Activated CD8-positive, alpha-beta memory T cell treated with anti-CD3 and anti-CD28 coated beads, Interleukin-2, amount 50 U/mL, for 24 hours (primary cell): ENCODE measurements around the gene ZDBF2.
"Not testable (repeated sequence)": the region's sequence is repeated elsewhere in the genome, so short reads cannot be mapped to it uniquely, and the experiment has no call there.

Source experiments
- DNase-seq: peaks from one replicate; pipeline ENCODE4 v3.0.0-alpha.2; 2020; ENCODE audit errors: extremely low read depth

ZDBF2 gene

DNA sequence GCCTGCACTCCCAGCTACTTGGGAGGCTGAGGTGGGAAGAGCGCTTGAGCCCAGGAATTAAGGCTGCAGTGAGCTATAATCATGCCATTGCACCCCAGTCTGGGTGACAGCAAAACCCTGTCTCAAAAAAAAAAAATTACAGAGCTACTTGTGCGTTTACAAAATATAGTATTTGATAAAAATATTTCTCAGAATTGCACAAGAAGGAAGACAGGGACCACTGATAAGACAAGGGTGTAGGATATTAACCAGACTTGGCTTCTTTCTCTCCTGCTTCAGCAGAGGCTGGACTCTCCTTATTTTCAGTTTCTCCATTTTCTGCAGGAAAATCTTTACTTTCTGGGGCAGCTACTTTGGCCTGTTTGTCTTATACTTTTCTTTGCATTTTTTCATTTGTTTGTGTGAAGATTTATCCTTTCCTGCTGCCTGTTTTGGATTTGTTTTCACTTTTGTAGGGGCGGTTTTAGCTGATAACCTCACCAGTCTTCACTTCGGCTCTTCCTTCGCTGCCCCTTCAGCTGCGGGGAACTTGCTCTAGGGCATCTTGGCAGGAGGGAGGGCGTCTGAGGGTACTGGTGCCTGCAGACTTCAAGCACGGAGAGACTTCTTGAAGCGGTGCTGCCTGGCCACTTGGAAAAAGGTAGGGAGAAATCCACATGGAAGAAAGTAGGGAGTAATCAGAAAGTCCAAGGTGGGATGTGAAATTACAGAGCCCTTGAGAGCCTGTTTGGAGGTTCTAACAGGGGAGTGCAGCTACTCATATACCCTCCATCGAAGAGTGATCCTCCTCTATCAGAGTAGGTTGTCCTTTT lies 14.9 kb upstream of the ZDBF2 start:
- DNase-seq, result no peak

DNA sequence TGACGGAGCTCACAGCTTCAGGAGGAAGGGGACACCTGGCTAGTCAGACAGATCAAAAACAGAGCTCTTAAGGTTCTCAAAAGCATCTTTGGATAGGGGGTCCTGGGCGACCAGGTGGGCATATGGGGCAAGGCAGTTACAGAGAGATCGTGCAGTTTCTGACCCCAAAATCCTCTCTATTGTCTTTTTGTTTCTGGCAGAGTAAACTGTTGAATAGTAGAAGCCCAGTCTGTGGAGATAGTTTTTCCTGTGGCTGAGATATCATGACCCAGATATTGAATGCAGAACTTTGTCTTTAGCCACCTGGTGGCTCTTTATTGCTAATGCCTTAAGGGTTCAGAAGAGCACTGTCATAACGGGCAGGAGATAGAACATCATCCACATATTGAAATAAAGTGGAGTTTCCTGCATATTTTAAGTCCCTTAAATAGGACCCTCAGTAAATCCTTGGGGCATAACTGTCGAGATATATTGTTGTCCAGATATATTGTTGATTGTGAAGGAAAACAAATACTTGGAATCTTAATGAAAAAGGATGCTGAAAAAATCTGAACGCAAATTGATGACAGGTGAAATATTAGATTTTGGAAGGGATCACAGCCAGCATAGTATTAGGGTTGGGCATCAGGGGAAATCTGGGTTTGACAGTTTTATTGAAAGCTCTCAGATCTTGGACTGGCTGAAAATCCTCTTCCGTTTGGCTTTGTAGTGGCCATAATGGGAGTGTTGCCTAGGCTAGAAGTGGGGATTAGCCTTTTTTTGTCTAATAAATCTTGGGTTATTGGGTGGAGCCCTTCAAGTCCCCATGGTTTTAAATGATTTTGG lies 14.1 kb upstream of the ZDBF2 start:
- DNase-seq, result no peak

DNA sequence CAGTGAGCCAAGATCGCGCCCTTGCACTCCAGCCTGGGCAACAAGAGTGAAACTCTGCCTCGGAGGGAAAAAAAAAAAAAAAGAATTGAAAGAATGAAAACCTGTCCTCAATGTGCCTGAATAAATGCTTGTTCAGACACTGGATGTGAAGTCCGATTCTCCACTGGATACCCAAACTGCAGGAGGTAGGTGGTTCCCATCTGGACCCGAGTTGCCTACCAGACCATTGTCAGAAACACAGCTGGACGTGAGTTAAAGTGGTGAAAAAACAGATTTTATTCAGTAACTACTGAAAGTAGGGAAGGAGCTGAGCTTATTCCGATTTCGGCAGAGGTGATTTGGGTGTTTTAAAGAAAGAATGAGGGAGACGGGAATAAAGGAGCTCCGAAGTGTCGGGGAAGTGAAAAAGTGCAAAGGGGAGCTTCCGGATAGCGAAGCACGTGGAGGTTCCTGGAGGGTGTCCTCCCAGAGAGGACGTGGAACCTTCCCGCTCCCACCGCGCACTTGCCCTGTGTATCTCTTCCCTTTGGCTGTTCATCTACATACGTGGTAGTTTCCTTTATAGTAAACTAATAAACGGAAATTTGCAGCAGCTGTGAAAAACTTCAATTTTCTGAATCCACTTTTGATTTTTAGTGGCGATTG lies 10.4 kb upstream of the ZDBF2 start:
- no peak for DNase-seq

DNA sequence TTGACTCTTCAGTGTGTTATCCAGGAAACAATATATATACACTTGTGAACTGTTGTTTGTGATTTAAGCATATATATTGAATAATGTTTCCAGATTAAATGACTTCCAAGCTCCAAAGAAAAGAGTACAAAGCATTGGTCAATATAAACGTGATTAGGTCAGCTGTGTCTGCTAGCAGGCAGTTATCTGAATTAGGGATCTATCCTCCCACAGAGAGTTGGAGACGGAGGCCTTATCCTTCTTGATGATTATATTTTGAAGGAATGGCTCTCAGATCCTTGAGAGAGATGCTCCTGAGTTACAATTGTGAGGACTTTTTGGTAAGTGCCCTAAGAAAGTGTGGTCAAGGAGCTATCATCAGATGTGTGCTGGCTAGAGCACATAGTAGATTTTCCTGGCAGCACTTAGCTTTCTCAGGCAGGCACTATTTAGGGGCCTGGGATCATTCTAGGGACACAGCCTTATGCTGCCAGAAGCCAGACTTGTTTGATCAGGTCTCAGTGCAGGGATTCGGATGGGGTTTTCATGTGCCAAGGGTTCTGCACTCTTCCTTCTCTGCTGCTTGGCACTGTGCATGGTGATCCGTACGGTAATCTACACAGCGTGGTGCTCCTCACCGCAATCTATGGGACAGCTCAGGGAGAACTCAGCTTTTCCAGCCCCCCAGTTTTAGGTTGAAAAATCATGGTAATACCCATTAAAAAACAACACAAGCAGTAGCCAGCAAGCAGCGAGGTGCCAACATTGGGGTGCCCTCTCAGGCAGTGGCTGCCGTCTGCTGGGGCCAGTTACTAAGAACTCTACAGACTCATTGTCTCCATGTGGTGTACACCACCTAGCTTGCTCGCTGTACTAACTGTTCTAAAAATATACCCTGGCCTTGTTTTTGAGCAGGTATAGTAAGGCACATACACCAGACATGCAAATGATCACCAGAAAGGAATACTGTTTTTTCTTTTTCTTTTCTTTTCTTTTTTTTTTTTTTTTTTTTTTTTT lies 8.0 kb upstream of the ZDBF2 start:
- DNase-seq, result no peak

DNA sequence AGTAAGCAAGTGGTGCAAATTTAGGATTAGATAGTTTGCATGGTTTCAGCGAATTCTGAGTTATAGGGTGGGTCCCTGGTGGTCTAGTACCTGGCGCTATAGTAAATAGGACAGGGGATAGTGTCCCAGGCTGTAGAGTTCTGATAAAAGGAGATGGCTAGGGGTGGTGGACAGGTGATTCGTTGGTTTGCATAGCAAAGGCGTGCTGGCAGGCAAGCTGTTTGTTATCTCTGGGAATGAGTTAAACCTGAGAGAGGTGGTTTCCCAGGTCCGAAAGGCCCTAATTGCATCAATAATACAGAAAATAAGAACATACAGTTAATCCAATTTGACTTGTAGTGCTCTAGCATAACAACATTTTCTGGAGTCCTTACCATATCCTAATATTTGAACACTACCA lies 6.9 kb upstream of the ZDBF2 start:
- DNase-seq, result no peak

DNA sequence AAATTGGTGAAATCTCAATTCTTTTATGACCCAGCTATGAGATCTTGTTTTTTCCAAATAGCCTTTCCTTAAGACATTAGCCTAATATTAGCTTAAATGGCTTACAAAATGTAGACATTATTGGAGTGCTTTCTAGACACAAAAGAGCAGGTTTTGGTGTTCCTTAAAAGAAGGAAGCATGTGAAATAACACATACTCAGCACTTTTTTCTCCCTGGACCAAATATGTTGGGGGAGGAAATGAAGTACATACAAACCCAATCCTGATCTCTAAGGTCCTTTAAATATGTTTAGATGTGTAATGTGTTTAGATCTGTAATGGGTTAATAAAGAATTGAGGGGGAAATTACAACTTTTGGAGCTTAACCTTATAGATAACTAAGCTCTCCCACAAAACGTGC lies 3.4 kb upstream of the ZDBF2 start:
- DNase-seq, result no peak

DNA sequence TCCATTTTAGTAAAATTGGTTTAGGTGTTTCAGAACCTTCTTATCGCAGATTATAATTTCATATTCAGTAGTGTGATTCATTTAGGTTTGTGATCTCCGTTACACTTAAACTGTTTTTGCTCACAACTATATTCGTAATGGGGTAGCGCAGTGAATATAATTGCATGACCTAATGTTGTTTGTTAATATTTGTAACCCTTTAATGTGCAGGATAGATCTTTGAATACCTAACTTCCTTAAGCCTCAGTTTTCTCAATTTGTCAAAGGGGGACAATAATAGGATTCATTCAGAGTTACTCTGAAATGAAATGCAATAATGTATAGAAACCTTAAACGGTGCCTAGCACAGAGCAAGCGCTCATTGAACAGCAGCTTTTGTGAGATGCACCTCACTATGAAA lies 558 bp upstream of the ZDBF2 start:
- DNase-seq, result no peak

DNA sequence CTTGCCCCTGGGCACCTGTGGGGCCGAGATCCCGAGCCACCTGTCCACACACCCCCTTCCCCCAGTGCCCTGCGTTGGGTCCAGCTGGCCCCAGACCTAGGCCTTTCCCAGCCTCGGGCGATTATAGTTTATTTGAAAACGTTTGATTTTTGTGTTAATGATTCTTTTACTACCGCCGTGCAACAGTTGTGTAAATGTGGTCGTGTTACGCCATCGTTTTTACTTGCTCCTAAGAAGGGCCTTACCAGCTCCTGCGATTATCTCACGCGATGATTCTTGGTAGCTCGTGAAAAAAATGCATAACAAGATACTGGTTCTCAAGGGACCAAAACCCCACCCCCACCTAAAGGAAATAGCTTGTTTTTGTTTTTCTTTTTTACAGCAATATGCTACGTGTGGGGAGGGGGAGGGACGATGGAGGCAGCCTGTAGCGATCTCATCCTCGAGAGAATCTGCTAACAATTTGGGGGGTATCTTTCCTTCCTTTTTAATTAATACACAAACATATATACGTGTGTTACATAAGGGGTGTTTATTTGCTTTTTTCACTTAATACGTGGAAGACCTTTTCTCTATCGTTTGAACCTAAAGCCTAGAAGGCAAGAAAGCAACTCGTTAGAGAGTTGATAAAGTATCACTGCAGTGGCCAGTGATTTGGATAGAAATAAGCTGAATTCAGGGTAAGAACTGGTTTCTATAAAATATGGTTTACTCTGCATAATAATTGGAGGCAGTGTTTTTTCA lies 1.0 kb downstream of the ZDBF2 start:
- no peak for DNase-seq

DNA sequence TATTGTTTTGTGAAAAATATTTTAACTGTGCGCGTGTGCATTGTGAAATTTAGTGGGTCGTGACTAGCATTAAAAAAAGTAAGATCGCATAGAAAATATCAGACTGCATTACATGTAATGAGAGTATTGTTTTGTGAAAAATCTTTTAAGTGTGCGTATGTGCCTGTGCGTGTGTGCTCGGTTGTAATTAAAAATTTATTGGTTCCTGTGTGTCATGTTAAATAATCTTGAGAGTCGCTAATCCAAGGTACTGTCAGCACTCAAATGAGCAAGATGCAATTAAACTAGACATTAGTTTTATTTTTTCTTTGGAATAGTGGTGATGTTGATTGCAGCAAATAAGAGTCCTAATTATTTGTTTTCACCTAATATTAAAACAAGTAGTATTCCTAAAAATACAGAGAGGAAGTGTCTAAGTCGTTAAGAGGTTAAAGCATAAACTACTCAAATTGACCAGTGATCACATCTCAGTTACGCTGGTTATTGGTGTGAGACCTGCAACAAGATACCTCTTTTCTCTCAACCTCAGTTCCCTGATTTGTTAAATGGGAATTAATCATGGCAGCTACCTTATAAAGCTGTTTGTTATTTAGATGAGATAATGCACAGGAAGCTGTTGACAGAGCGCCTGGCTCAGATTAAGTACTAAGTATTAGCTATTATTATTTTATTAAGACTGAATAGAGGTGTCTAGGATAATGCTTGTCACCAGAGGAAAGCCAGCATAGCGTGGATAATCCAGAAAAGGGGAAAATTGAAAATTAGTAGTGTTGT lies 1.9 kb downstream of the ZDBF2 start:
- no peak for DNase-seq

DNA sequence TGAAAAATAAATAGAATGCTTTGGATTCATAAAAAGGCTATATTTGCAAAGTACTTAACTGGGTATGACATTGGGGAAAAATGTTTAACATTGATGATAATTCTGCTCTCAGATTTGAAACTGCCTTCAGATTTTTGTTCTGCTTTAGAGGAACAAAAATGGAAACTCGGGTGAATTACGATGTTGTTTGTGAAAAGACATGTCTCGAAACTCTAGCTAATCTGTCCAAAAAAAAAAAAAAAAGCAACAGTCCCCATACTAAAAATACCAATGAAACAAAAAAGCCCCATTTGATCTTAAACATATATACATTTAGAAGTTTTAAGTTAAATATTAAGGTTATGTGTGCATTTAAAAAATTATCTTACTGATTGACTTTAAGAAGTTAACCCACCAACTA lies 3.0 kb downstream of the ZDBF2 start:
- DNase-seq, result no peak

DNA sequence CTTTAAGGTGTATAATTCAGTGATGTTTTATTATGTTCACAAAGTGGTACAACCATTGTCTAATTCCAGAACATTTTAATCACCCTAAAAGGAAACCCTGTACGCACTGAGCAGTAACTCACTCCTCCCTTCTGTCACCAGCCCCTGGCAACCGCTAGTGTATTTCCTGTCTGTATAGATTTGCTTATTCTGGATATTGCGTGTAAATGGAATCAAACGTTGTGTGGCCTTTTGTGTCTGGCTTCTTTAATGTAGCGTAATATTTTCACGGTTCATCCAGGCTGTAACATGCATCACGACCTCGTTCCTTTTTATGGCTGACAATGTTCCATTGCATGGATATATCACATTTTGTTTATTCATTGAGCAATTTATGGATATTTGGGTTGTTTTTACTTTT lies 8.3 kb downstream of the ZDBF2 start:
- DNase-seq, result no peak

DNA sequence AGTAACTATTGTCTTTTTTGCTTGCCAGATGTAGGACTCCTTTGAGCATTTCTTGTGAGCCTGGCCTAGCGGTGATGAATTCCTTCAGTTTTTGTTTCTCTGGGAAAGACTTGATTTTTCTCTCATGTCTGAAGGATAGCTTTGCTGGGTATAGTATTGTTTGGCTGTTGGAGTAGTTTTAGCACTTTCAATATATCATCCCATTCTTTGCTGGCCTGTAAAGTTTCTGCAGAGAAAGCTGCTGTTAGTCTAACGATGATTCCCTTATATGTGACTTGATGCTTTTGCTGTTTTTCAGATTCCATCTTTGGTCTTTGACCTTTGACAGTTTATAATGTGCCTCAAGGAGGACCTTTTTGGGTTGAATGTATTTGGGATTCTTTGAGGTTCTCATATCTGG lies 12.7 kb downstream of the ZDBF2 start:
- DNase-seq, result no peak

DNA sequence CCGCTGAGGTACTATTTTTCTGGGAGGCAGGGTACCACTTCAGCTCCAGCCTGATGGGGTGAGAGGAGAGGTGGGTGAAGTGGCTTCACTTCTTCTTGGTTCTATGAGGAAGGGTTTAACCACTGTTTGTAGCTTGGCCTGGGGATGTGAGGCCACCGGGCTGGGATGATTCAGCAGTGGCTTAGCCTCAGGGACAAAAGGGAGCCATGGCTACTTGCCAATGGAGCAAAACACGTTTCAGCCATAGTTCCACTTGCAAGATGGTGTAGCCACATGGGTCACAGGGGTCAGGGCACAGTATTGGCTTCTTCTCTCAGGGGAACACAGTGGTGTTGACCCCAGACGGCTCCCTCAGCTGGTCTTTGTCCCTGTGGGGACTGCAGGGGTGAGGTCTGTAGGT lies 14.9 kb downstream of the ZDBF2 start:
- no peak for DNase-seq

DNA sequence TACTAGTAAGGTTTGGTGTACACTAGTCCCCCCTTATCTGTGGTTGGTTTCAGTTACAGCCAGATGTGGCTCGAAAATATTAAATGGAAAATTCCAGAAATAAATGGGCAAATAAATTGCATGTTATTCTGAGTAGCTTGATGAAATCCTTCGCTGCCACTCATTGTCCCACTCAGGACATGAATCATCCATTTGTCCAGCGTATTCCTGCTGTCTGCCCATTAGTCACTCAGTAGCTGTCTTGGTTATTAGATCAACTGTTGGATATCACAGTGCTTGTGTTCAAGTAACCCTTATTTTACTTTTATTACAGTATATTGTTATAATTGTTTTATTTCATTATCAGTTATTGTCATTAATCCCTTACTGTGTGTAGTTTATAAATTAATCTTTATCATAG lies 21.7 kb downstream of the ZDBF2 start:
- DNase-seq, result no peak

DNA sequence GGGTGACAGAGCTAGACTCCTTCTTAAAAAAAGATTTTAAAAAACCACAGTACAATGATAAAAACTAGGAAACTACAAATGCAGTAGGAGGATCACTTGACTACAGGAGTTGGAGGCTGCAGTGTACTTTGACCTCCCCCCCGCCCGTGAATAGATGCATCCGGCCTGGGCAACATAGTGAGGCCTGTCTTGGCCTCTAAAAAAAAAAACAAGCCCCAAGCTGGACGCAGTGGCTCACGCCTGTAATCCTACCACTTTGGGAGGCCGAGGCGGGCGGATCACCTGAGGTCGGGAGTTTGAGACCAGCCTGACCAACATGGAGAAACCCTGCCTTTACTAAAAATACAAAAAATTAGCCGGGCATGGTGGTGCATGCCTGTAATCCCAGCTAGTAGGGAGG lies 25.1 kb downstream of the ZDBF2 start:
- not testable (repeated sequence) for DNase-seq

DNA sequence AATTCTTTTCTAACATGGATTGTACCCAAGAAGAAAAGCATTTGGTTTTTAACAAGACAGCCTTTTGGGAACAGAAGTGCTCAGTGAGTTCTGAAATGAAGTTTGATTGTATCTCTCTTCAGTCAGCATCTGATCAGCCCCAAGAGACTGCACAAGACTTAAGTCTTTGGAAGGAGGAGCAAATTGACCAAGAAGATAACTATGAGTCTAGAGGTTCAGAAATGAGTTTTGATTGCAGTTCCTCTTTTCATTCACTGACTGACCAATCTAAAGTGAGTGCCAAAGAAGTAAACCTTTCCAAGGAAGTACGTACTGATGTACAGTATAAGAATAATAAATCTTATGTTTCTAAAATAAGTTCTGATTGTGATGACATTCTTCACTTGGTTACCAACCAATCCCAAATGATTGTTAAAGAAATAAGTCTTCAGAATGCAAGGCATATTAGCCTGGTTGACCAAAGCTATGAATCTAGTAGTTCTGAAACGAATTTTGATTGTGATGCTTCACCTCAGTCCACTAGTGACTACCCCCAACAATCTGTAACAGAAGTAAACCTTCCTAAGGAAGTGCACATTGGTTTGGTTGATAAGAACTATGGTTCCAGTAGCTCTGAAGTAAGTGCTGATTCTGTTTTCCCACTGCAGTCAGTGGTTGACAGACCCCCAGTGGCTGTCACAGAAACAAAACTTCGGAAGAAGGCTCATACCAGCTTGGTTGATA lies 31.2 kb downstream of the ZDBF2 start:
- no peak for DNase-seq

DNA sequence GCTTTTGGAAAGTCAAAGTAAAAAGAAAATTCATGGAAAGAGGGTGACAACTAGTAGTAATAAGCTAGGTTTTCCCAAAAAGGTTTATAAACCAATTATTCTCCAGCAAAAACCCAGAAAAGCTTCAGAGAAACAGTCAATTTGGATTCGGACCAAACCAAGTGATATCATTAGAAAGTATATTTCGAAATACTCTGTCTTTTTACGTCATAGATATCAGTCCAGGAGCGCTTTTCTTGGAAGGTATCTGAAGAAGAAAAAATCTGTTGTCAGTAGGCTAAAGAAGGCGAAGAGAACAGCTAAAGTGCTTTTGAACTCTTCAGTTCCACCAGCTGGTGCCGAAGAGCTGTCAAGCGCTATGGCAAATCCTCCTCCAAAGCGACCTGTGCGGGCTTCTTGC lies 36.6 kb downstream of the ZDBF2 start:
- no peak for DNase-seq

DNA sequence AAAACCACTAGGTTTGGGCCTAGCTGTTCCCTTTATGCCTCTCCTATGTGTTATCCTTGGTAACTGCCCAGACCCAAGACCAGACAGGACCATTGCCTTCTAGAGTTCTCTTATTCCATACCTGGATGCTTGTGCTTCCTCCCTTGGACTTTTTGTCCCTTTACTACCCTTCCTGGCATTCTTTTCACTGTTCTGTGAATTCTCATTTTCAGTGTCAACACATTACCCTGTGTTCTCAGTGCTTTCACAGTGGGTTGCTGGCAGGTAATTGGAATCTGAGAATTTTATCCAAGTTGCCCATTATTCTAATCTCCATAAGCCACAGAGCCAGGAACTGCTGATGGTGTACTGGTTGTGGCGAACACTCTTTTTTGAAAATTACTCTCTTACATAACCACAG lies 41.7 kb downstream of the ZDBF2 start:
- no peak for DNase-seq

DNA sequence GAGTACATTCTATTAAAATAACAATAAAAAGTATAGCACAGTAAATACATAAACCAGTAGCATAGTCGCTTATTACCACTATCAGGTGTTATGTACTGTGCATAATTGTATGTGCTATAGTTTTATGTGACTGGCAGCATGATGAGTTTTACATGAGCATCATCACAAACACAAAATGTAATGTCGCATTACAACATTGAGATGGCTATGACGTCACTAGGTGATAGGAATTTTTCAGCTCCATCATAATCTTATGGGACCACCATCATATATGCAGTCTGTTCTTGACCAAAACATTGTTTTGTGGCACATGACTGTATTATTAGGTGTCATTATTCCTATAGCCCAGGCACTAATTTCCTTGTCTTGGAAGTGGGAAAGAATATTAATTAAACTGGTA lies 48.6 kb downstream of the ZDBF2 start:
- no peak for DNase-seq
